ENCODE data around the gene AGBL1. TPM values are rescaled to one million over a fixed set of nuclear protein-coding genes. Genes with fewer than 3 reads are reported as not detected.

The AGBL1 gene
- total and polyA plus RNA-seq, 4 donors: not detected

- TF ChIP-seq RXRA (IDR thresholded peaks at IDR 0.05) (no peak), YY1 (IDR thresholded peaks at IDR 0.05) (no peak), HNF4G (IDR thresholded peaks at IDR 0.05) (no peak), SP1 (IDR thresholded peaks at IDR 0.05) (no peak), GABPA (IDR thresholded peaks at IDR 0.05 in 1 of 2, conservative IDR thresholded peaks at IDR 0.05 in 1 of 2) (no peak), TAF1 (conservative IDR thresholded peaks at IDR 0.05) (no peak), FOXA2 (IDR thresholded peaks at IDR 0.05) (no peak), MAX (IDR thresholded peaks at IDR 0.05) (no peak), NR2F2 (IDR thresholded peaks at IDR 0.05) (no peak), EGR1 (IDR thresholded peaks at IDR 0.05; ENCODE audit: low read depth in 2 of 2) (no peak), ATF3 (IDR thresholded peaks at IDR 0.05) (no peak), CTCF (IDR thresholded peaks at IDR 0.05; ENCODE audit: low read depth, low read length, missing input control) (no peak), FOXA1 (IDR thresholded peaks at IDR 0.05) (no peak), REST (IDR thresholded peaks at IDR 0.05) (no peak)
- H3K9ac ChIP-seq (ENCODE audit: low read depth in 1 of 2, low read length in 2 of 2): no peak overlapping the region
- peaks cover 0 to 8% (median 1%) of the 10 kb centered on the region in 4 donors for H3K27me3 ChIP-seq (ENCODE audit: control insufficient read depth in 4 of 4, insufficient read depth in 4 of 4, low read length in 3 of 4)
- no peaks in the 10 kb centered on the region for H3K9me3 ChIP-seq (ENCODE audit: control insufficient read depth in 4 of 4, low read length in 3 of 4)
- H3K4me3 ChIP-seq (ENCODE audit: low read depth in 1 of 3, low read length in 3 of 3): no peak overlapping the region
- no peaks in the 10 kb centered on the region for H3K4me1 ChIP-seq (ENCODE audit: control insufficient read depth in 4 of 4, insufficient read depth in 4 of 4, low read length in 3 of 4)
- 81% methylated on average over 4 of the region's 4 CpGs for WGBS
- no peak for DNase-seq (ENCODE audit: low spot score)
- no peaks in the 10 kb centered on the region for H3K36me3 ChIP-seq (ENCODE audit: control insufficient read depth in 4 of 4, insufficient read depth in 3 of 4, low read depth in 1 of 4, low read length in 3 of 4)
- no peak overlapping the region for H3K27ac ChIP-seq (ENCODE audit: low read depth in 1 of 2, low read length in 2 of 2)
Measured at GRCh38 chr15:86932456-86932855, 852.8 kb downstream of the AGBL1 start.

GRCh38 chr15:86935841-86936240 lies 856.2 kb downstream of the AGBL1 start:
- Histone ChIP-seq H3K4me1 (ENCODE audit: control insufficient read depth in 4 of 4, insufficient read depth in 4 of 4, low read length in 3 of 4) (no peaks in the 10 kb centered on the region), H3K4me3 (ENCODE audit: low read depth in 1 of 3, low read length in 3 of 3) (no peak overlapping the region), H3K27me3 (ENCODE audit: control insufficient read depth in 4 of 4, insufficient read depth in 4 of 4, low read length in 3 of 4) (peaks cover 0 to 6% (median 1%) of the 10 kb centered on the region in 4 donors), H3K9me3 (ENCODE audit: control insufficient read depth in 4 of 4, low read length in 3 of 4) (no peaks in the 10 kb centered on the region), H3K36me3 (ENCODE audit: control insufficient read depth in 4 of 4, insufficient read depth in 3 of 4, low read depth in 1 of 4, low read length in 3 of 4) (no peaks in the 10 kb centered on the region), H3K9ac (ENCODE audit: low read depth in 1 of 2, low read length in 2 of 2) (no peak overlapping the region), H3K27ac (ENCODE audit: low read depth in 1 of 2, low read length in 2 of 2) (no peak overlapping the region)
- 51% methylated on average over 8 of the region's 8 CpGs for WGBS
- DNase-seq (ENCODE audit: low spot score): no peak
- no peak for TF ChIP-seq TAF1 (conservative IDR thresholded peaks at IDR 0.05)
- no peak for TF ChIP-seq ZBTB33 (IDR thresholded peaks at IDR 0.05)
- no peak for TF ChIP-seq JUND (IDR thresholded peaks at IDR 0.05)
- TF ChIP-seq CTCF (IDR thresholded peaks at IDR 0.05; ENCODE audit: low read depth, low read length, missing input control): no peak
- TF ChIP-seq NR2F2 (IDR thresholded peaks at IDR 0.05): no peak
- no peak for TF ChIP-seq HNF4A (conservative IDR thresholded peaks at IDR 0.05)
- TF ChIP-seq SP1 (IDR thresholded peaks at IDR 0.05): no peak
- no peak for TF ChIP-seq MAX (IDR thresholded peaks at IDR 0.05)
- TF ChIP-seq ATF3 (IDR thresholded peaks at IDR 0.05): no peak
